ENCODE measurements around the gene LMO7.

- TF ChIP-seq CTCF (IDR thresholded peaks at IDR 0.05; ENCODE audit: low read length) (no peak), EZH2 (IDR thresholded peaks at IDR 0.05; ENCODE audit: borderline replicate concordance, low read length) (no peak)
These were observed 166.0 kb downstream of the LMO7 start for GRCh38 chr13:75802161-75802560.
